Vagina (tissue), 2 donors: ENCODE data around the gene XIRP2. TPM values are rescaled to one million over a fixed set of nuclear protein-coding genes. Genes with fewer than 3 reads are reported as not detected.
"Not testable (repeated sequence)": the region's sequence is repeated elsewhere in the genome, so short reads cannot be mapped to it uniquely, and the experiment has no call there.

ENCODE experiments used
- DNase-seq, 2 donors: peaks; one replicate each; pipeline ENCODE4 v3.0.0-alpha.2; 2017; ENCODE audit errors: extremely low spot score in 2 of 2
- H3K27ac ChIP-seq: fragments of 200-600 bp; sonication (generic); one replicate; pipeline ENCODE4 v1.5.1; 2019
- H3K27me3 ChIP-seq: fragments of 200-600 bp; sonication (generic); one replicate; pipeline ENCODE4 v1.5.1; 2019
- H3K36me3 ChIP-seq, 2 donors: fragments of 200-600 bp; sonication (generic); one replicate each; pipeline ENCODE4 v1.5.1; 2017 to 2019
- H3K4me1 ChIP-seq: fragments of 200-600 bp; sonication (generic); one replicate; pipeline ENCODE4 v1.5.1; 2019
- H3K4me3 ChIP-seq, 2 donors: fragments of 200-600 bp; sonication (generic); 1 replicate in 1 of 2; 2 replicates in 1 of 2; pipeline ENCODE4 v1.5.1; 2016 to 2019
- H3K9me3 ChIP-seq: fragments of 200-600 bp; sonication (generic); one replicate; pipeline ENCODE4 v1.5.1; 2019
- CTCF ChIP-seq, 3 experiments: fragments of 450-650 bp in 2 of 3; fragments of 200-600 bp in 1 of 3; sonication (generic) in 1 of 3; IDR thresholded peaks; one replicate each; pipeline ENCODE4 v1.5.1; 2017 to 2019; ENCODE audit warnings: antibody characterized with exemption in 3 of 3, mild to moderate bottlenecking in 2 of 3, moderate library complexity in 2 of 3
- POLR2A ChIP-seq, 2 donors: fragments of 450-650 bp; IDR thresholded peaks; one replicate each; pipeline ENCODE4 v1.6.1; 2017; ENCODE audit warnings: antibody characterized with exemption in 2 of 2, mild to moderate bottlenecking in 2 of 2, moderate library complexity in 2 of 2
- POLR2AphosphoS5 ChIP-seq, 2 donors: sonication (generic); formaldehyde crosslinking; IDR thresholded peaks; one replicate each; pipeline ENCODE4 v1.9.0; 2017; ENCODE audit warnings: antibody characterized with exemption in 2 of 2, mild to moderate bottlenecking in 2 of 2, low read depth in 1 of 2; ENCODE audit not compliant: insufficient read depth in 1 of 2
- intact Hi-C: fragments of 100-400 bp; cut with DNase I; formaldehyde crosslinking; loops from one replicate; pipeline ENCODE4 v1.15.1; 2023
- total RNA-seq: library from RNA; depleted of rRNA; stranded (reverse); fragments of >200 nt; gene quantifications from one replicate; pipeline ENCODE4 v1.2.3, GENCODE V29; 2016

XIRP2 gene
- total RNA-seq, 1 donor from 2014 or later: not detected

GRCh38 chr2:167015806-167016205, 127.5 kb downstream of the XIRP2 start:
- no peak for TF ChIP-seq CTCF (IDR thresholded peaks at IDR 0.05)
- no peak for TF ChIP-seq POLR2A (IDR thresholded peaks at IDR 0.05)
- no peak for TF ChIP-seq POLR2AphosphoS5 (IDR thresholded peaks at IDR 0.05; ENCODE audit: insufficient read depth in 1 of 2, low read depth in 1 of 2)
- intact Hi-C loops: no loop called here

GRCh38 chr2:167017021-167017420, 128.7 kb downstream of the XIRP2 start:
- Histone ChIP-seq H3K4me3 (no peak overlapping the region), H3K4me1 (no peaks in the 10 kb centered on the region)
- intact Hi-C loops: no loop called here

More at GRCh38 chr2:167015806-167016205, 127.5 kb downstream of the XIRP2 start:
- no peaks in the 10 kb centered on the region for H3K27me3 ChIP-seq
- DNase-seq: no peak
- H3K4me3 ChIP-seq: no peak overlapping the region
- no peaks in the 10 kb centered on the region for H3K4me1 ChIP-seq
- H3K9me3 ChIP-seq: no peaks in the 10 kb centered on the region
- H3K36me3 ChIP-seq: no peaks in the 10 kb centered on the region
- H3K27ac ChIP-seq: no peak overlapping the region

GRCh38 chr2:167018590-167018989, 130.3 kb downstream of the XIRP2 start:
- no peaks in the 10 kb centered on the region for H3K4me1 ChIP-seq
- no peak overlapping the region for H3K4me3 ChIP-seq
- H3K27me3 ChIP-seq: no peaks in the 10 kb centered on the region
- DNase-seq: no peak
- intact Hi-C loops: no loop called here
- H3K9me3 ChIP-seq: no peaks in the 10 kb centered on the region
- no peaks in the 10 kb centered on the region for H3K36me3 ChIP-seq
- TF ChIP-seq POLR2A (IDR thresholded peaks at IDR 0.05) (no peak), CTCF (IDR thresholded peaks at IDR 0.05) (no peak), POLR2AphosphoS5 (IDR thresholded peaks at IDR 0.05; ENCODE audit: insufficient read depth in 1 of 2, low read depth in 1 of 2) (no peak)
- H3K27ac ChIP-seq: no peak overlapping the region

More at GRCh38 chr2:167017021-167017420, 128.7 kb downstream of the XIRP2 start:
- no peak for DNase-seq
- Histone ChIP-seq H3K36me3 (no peaks in the 10 kb centered on the region), H3K9me3 (no peaks in the 10 kb centered on the region), H3K27ac (no peak overlapping the region), H3K27me3 (no peaks in the 10 kb centered on the region)
- TF ChIP-seq CTCF (IDR thresholded peaks at IDR 0.05): no peak
- no peak for TF ChIP-seq POLR2AphosphoS5 (IDR thresholded peaks at IDR 0.05; ENCODE audit: insufficient read depth in 1 of 2, low read depth in 1 of 2)
- no peak for TF ChIP-seq POLR2A (IDR thresholded peaks at IDR 0.05)

GRCh38 chr2:167028503-167028902, 140.2 kb downstream of the XIRP2 start:
- DNase-seq: no peak
- intact Hi-C loops: no loop called here
- no peak overlapping the region for H3K27ac ChIP-seq
- TF ChIP-seq POLR2A (IDR thresholded peaks at IDR 0.05) (no peak), CTCF (IDR thresholded peaks at IDR 0.05) (no peak), POLR2AphosphoS5 (IDR thresholded peaks at IDR 0.05; ENCODE audit: insufficient read depth in 1 of 2, low read depth in 1 of 2) (no peak)
- H3K27me3 ChIP-seq: no peaks in the 10 kb centered on the region
- no peaks in the 10 kb centered on the region for H3K4me1 ChIP-seq
- H3K9me3 ChIP-seq: no peaks in the 10 kb centered on the region
- no peaks in the 10 kb centered on the region for H3K36me3 ChIP-seq
- no peak overlapping the region for H3K4me3 ChIP-seq

GRCh38 chr2:167034976-167035375, 146.7 kb downstream of the XIRP2 start:
- intact Hi-C loops, H3K9me3 ChIP-seq, H3K27ac ChIP-seq, H3K4me3 ChIP-seq, H3K36me3 ChIP-seq, H3K4me1 ChIP-seq, H3K27me3 ChIP-seq, DNase-seq: not testable (repeated sequence)

DNA sequence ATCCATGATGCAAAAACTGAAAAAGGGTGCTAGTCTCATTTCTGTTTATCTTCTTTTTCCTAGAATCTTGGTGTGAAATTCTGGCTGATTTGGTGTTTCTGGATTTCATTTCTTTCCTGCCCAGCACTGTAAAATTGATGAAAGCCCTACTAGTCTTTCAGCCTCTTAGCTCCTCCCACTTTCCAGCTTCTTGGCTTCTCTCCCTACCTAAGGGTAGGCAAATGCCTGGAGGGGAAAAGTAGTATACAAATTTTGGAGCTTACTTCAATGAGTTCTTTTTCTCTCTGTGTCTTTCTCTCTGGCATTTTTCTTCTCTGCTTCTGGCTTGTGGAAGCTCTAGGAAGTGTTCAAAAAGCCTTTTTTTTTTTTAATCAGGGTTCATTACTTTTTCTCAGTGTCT, 160.5 kb downstream of the XIRP2 start:
- Histone ChIP-seq H3K27me3 (no peaks in the 10 kb centered on the region), H3K4me3 (no peak overlapping the region), H3K4me1 (no peaks in the 10 kb centered on the region), H3K27ac (no peak overlapping the region), H3K9me3 (no peaks in the 10 kb centered on the region), H3K36me3 (no peaks in the 10 kb centered on the region)
- TF ChIP-seq POLR2A (IDR thresholded peaks at IDR 0.05) (no peak), POLR2AphosphoS5 (IDR thresholded peaks at IDR 0.05; ENCODE audit: insufficient read depth in 1 of 2, low read depth in 1 of 2) (no peak), CTCF (IDR thresholded peaks at IDR 0.05) (no peak)
- intact Hi-C loops: no loop called here
- no peak for DNase-seq
